A673 (cell line): Measurements from ENCODE around the gene ATRNL1.
"Not testable (repeated sequence)": the region's sequence is repeated elsewhere in the genome, so short reads cannot be mapped to it uniquely, and the experiment has no call there.

Source experiments
- EZH2 ChIP-seq: fragments of 200-600 bp; sonication (generic); IDR thresholded peaks from 2 replicates; pipeline ENCODE4 v1.6.1; 2017; ENCODE audit warnings: borderline replicate concordance, low read depth, mild to moderate bottlenecking, mixed read lengths, antibody characterized with exemption, low read length; ENCODE audit not compliant: poor library complexity, severe bottlenecking
- TF ChIP-seq, protein P1 (sequence below): fragments of 300-800, 200-600 bp; sonication (generic); conservative IDR thresholded peaks from 2 replicates; pipeline ENCODE4 v1.5.1; 2017; ENCODE audit warnings: low read depth, mild to moderate bottlenecking, antibody characterized with exemption, low read length, moderate library complexity, mixed read lengths

DNA sequence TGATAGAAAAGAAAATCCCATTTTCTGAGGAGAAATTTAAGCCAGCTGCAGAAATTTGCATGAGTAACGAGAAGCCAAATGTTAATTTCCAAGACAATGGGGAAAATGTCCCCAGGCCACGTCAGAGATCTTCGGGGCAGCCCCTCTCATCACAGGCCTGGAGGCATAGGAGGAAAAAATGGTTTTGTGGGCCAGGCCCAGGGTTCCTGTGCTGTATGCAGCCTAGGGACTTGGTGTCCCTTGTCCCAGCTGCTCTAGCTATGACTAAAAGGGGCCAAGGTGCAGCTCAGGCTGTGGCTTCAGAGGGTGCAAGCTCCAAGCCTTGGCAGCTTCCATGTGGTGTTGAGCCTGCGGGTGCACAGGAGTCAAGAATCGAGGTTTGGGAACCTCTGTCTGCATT lies 12.2 kb downstream of the ATRNL1 start:
- TF ChIP-seq, protein P1, sequence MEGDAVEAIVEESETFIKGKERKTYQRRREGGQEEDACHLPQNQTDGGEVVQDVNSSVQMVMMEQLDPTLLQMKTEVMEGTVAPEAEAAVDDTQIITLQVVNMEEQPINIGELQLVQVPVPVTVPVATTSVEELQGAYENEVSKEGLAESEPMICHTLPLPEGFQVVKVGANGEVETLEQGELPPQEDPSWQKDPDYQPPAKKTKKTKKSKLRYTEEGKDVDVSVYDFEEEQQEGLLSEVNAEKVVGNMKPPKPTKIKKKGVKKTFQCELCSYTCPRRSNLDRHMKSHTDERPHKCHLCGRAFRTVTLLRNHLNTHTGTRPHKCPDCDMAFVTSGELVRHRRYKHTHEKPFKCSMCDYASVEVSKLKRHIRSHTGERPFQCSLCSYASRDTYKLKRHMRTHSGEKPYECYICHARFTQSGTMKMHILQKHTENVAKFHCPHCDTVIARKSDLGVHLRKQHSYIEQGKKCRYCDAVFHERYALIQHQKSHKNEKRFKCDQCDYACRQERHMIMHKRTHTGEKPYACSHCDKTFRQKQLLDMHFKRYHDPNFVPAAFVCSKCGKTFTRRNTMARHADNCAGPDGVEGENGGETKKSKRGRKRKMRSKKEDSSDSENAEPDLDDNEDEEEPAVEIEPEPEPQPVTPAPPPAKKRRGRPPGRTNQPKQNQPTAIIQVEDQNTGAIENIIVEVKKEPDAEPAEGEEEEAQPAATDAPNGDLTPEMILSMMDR, result not testable (repeated sequence)
- not testable (repeated sequence) for TF ChIP-seq EZH2
